Hematopoietic multipotent progenitor cell treated with erythropoietin and hydrocortisone succinate and interleukin-3 and kit ligand, for 8 days (in vitro differentiated cells): ENCODE results near the gene FIG4.
"Not testable (repeated sequence)": the region's sequence is repeated elsewhere in the genome, so short reads cannot be mapped to it uniquely, and the experiment has no call there.

ENCODE experiments used
- DNase-seq: peaks from one replicate; pipeline ENCODE4 v3.0.0-alpha.2; 2015

The FIG4 gene

DNA sequence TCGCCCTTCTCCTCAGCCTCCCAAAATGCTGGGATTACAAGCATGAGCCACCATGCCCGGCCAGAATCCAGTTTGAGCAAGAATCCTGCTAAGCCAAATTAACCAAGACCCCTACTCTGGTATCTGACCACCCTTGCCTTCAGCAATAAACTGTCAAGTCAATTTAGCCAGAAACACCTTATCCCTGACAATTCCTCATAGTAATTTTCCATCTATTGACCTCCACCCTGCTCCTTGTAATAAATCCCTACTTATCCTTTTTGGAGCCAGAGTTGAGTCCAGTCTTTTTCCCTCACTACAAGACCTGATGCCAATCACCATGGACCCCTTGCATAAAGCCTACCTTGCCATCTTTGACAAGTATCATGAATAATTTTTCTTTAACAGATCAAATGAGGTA, 173.0 kb downstream of the FIG4 start:
- DNase-seq, result no peak

- DNase-seq, result no peak
Observed at GRCh38 chr6:109865968-109866367, 174.9 kb downstream of the FIG4 start.

GRCh38 chr6:109867009-109867969, 176.2 kb downstream of the FIG4 start:
- DNase-seq, result no peak

DNA sequence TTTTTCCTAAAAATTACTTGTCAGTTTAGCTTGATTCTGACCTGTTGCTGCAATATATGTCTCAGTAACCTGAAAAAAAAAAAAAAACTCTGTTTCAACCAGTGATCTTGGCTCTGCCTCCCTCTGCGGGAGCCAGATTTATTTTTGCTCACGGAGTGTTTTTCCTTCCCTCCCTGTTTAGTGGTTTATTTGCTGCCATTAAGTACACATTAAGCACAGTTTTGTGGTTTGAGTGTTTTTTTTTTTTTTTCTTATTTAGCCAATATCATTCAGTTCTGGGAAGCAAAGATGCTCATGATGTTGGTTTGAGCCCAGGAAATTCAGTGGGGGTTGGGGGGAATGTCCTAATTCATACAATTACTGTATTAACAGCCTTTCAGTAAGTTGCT, 176.9 kb downstream of the FIG4 start:
- no peak for DNase-seq

GRCh38 chr6:109869398-109870088, 178.4 kb downstream of the FIG4 start:
- DNase-seq, result not testable (repeated sequence)

GRCh38 chr6:109870089-109870410, 179.0 kb downstream of the FIG4 start:
- no peak for DNase-seq

DNA sequence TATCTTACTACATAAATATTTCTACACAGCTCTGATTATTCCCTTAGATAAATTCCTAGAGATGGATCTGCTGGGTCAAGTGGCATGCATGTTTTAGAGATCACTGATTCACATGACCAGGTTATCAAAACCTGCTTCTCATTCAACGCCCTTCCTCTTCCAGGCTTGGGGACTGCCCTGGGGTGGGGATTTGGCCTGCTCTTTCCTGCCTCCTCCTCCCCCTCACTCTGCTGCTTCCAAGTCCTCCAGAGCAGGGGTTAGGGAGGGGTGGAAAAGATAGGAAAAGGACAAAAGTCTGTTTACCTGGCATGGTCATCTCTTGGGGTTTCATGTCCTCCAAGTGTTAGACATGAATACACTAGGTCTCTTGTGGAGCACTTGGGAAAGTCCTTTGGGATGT, 181.5 kb downstream of the FIG4 start:
- no peak for DNase-seq

GRCh38 chr6:109872968-109873545, 182.0 kb downstream of the FIG4 start:
- no peak for DNase-seq

- DNase-seq, result no peak
Observed at GRCh38 chr6:109874086-109874485, 183.0 kb downstream of the FIG4 start.

DNA sequence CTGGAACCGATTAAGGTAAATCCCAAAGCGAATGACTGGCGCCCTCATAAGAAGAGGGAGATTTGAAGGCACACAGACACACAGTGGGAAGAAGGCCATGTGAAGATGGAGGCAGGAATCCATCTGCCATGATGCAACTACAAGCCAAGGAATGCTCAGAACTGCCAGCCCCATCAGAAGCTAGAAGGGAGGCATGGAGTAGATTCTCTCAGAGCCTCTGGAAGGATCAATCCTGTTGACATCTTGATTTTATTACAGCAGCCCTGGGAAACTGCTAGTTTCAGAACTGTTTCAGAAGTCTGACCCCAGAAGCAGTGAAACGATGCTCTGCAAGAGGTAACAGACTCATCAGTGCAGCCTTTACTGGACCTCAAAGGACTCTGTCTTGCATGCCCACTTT, 183.5 kb downstream of the FIG4 start:
- DNase-seq, result no peak
